Stimulated activated CD8-positive, alpha-beta memory T cell treated with anti-CD3 and anti-CD28 coated beads, Interleukin-2, amount 100 ng/mL, for 48 hours (primary cell): ENCODE data around the gene BTBD9.
"Not testable (repeated sequence)": the region's sequence is repeated elsewhere in the genome, so short reads cannot be mapped to it uniquely, and the experiment has no call there.

Source experiments
- DNase-seq, 2 donors: peaks; one replicate each; pipeline ENCODE4 v3.0.0-alpha.2; 2020; ENCODE audit warnings: low read depth in 2 of 2

BTBD9 gene

GRCh38 chr6:38149531-38149930 lies 490.2 kb downstream of the BTBD9 start:
- no peak for DNase-seq

DNA sequence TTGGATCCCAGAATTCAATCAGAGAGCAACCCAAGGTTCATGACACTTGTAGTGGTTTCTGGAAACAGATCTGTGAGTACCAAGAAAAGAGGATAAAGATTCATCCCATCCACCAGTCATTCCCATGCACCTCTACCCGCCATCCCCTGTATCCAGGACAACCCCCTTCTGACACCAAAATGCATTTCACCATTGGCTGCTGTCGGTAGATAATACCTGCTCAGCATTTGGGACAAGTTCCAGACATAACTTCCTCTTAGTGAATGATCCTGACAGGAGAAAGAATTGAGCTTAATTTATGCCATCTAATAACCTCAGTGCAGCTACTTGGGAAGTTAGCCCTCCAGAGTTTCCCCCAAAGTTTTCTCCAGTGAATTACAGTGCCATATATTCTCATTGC lies 491.1 kb downstream of the BTBD9 start:
- DNase-seq, result no peak

GRCh38 chr6:38146734-38147027 lies 493.0 kb downstream of the BTBD9 start:
- DNase-seq, result no peak

DNA sequence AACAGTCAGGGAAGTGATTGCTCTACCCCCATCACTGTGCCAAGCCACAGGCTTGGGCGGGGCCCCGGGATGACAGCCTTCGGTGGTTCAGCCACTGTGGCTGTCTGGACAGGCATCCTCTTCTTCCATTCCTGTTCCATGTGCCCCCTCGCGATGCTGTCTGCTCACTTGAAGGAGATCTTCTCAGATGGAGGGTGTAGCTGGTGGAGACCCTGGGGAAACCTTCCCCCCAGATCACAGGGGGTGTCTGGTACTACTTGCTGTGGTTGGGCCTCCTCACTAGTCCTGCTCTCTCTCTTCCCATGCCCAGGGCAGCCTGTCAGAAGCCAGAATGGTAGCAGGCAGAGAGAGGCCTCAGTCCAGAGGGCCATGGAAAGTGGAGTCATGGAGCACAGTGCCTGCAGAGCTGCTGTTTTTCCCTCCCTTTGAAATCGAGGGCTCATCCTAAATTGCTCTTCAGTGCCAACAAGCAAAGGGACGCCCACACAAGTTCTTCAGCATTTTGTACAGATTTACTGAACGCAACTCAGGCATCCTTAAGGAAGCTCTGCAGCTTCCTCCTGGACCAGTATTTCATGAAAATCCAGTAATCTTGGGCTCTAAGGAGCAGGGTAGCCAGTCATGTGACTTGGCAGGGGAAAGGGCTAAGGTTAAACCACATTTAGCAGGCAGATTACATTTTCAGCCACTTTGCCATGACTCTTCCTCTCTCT lies 493.6 kb downstream of the BTBD9 start:
- DNase-seq, result no peak

GRCh38 chr6:38144365-38144945 lies 495.3 kb downstream of the BTBD9 start:
- DNase-seq, result no peak

GRCh38 chr6:38143191-38144150 lies 496.3 kb downstream of the BTBD9 start:
- no peak for DNase-seq

DNA sequence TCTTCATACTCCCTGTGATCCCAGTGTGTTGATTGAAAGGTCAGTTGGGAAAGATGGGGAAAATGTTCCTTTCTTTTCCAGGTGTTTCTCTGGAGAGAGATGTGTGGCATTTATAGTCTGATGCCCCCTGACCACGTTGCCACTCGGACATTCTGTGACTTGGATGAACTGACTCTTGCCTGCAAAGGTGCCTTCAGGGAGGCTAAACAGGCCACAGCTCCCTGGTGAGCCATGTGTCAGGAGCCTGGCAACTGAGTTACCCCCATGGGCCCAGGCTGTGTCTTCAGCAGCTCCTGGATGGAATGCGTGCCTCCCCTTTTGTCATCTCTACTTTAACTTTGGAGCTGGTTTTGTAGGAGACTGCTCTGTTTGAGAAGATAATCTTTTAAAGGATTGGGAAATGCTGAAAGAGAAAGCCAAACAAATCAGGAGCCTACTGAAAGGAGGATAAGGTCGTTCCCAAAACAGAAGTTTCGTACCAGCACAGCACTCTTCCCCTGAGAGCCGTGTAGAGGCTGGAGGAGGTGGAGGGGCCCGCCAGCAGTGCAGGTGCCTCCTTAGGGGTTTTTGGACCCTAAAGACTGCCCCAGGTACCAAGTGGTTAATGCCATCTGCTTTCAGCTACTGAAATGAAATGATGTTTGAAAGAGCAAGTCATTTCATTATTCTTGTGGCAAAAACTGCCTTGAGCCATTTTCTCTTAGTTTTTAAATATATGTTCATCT lies 497.4 kb downstream of the BTBD9 start:
- DNase-seq, result no peak

- DNase-seq, result no peak
Measured at GRCh38 chr6:38141716-38142115, 498.0 kb downstream of the BTBD9 start.

GRCh38 chr6:38141085-38141484 lies 498.6 kb downstream of the BTBD9 start:
- no peak for DNase-seq

GRCh38 chr6:38138374-38138773 lies 501.4 kb downstream of the BTBD9 start:
- no peak for DNase-seq

DNA sequence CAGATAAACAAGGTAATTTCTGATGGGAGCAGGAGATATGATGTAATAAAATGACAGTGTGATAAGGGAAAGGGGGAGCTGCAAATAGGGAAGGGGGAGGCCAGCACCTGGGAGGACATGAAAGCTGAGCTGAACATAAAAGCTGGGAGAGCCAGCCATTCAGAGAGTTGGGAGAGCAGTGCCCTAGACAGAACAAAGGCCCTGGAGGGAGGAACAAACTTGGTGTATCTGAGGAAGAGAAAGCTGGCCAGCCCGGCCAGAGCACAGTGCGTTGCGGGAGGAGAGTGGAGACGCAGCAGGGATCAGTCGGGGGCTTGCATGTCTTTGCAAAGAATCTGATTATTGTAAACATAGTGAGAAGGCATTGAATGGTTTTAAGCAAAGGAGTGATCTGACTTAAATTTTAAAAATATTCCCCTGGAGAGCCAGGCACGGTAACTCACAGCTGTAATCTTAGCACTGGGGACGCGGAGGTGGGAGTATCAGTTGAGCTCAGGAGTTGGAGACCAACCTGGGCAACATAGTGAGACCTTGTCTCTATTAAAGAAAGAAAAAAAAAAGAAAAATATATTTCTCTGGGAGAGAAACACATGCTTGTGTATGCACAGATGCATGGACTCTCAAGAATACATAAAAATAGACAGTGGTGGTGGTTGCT lies 502.0 kb downstream of the BTBD9 start:
- DNase-seq, result no peak

- DNase-seq, result no peak
Measured at GRCh38 chr6:38136547-38136946, 503.2 kb downstream of the BTBD9 start.

- no peak for DNase-seq
Measured at GRCh38 chr6:38134704-38135088, 505.0 kb downstream of the BTBD9 start.

DNA sequence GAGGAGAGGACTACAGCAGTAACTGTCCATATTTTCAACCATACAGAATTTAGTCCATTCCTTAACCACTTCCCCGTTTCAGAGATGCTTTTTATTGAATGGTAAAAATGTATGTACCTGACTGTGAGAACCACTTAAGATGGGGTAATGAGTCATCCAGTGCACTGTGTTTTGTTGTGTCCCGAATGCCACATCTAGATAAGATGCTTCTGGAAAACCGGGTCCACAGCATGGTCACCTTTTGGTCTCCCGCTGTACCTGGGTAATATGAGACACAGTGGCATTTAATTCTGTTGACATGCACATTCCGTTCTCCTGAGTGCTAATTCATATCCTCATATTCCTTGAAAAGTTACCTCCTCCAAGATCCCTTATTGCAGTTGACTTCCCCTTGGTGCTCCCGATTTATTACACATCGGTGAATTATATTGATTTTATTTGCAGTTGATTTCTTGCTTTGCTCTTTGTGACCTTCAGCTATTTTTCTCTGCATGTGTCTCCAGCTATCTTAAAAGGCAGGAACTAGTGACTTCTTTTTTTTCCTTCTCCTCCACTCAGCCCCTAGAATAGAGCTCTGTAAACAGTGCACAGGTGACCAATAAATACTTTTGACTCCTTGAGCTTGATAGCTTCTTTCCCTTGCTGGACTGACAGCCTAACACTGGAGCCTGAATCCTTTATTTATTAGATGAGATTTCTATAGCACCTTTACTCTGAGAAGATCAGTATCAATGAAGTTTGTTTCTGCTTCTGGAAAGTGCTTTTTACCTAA lies 505.6 kb downstream of the BTBD9 start:
- DNase-seq, result no peak

- no peak for DNase-seq
Measured at GRCh38 chr6:38131527-38131965, 508.2 kb downstream of the BTBD9 start.

- DNase-seq, result no peak
Measured at GRCh38 chr6:38127284-38127683, 512.4 kb downstream of the BTBD9 start.

DNA sequence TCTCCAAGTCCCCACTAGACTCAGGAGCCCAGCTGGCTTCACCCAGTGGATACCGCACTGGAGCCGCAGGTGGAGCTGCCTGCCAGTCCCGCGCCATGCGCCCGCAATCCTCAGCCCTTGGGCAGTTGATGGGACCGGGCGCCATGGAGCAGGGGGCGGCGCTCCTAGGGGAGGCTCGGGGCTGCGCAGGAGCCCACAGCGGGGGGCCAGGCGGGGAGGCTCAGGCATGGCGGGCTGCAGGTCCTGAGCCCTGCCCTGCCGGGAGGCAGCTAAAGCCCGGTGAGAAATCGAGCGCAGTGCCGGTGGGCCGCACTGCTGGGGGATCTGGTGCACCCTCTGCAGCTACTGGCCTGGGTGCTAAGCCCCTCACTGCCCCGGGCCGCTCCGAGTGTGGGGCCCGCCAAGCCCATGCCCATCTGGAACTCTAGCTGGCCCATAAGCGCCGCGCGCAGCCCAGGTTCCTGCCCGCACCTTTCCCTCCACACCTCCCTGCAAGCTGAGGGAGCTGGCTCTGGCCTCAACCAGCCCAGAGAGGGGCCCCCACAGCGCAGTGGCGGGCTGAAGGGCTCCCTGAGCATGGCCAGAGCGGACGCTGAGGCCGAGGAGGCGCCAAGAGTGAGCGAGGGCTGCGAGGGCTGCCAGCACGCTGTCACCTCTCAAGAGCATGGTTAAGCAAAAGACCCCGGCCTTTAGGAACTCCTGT lies 515.4 kb downstream of the BTBD9 start:
- DNase-seq, result not testable (repeated sequence)

DNA sequence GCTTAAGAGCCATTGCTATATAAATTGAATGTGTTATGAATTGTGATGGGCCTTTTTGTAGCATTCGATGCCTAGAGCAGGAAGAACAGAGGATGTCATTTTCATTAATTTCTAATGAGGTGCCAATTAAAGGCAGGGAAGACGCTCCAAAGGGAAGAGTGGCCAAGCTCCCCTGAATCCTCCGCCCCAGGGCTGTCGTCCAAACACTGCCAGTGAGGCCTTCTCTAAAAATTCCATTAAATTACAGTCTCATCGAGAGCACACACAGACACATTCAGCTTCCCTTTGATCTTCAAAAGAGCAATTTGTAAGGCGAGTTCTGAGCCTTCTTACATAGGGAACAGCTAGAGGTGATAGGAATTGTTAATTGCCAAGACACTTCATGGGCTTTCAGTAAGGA lies 520.2 kb downstream of the BTBD9 start:
- DNase-seq, result no peak

DNA sequence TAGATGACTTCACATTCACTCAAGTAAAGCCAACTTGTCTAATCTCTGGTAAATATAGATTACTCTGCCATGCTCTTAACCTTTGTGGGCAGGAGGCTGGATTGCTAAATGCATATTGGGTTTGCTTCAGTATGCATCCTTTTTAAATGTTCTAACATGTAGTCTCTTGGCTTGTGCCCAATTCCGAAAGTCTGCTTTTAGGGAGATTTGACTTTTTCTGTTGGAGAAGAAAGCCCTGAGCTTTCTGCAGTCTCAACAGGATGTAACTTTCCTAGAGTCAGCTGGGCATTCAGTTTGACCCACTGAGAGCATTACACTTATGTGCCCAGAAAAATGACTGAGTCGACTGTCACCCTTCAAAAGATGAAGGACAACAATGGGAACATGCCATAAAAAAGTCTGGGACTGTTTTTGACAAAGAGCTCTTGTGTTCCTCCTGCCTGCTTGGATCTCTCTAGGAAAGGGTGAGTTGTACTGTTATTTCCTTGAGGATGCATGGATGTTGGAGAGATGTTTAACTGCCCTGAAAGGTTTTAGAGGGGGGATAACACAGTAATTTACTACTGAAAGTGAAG lies 520.9 kb downstream of the BTBD9 start:
- no peak for DNase-seq
